MCF 10A (cell line): Measurements from ENCODE around the gene DNMT3L. TPM values are rescaled to one million over a fixed set of nuclear protein-coding genes. Genes with fewer than 3 reads are reported as not detected.
"Not testable (repeated sequence)": the region's sequence is repeated elsewhere in the genome, so short reads cannot be mapped to it uniquely, and the experiment has no call there.

Experiments
- BruUV-seq: library from RNA; stranded (reverse); fragments of 400-500 nt; replicated peaks from 2 replicates; lab custom pipeline; 2021; lab: Mats Ljungman, UMichigan
- CTCF ChIA-PET: fragments of 300-600 bp; sonication (Branson Sonifier 250); formaldehyde crosslinking; extraction: SDS; loops from one replicate; lab custom pipeline; 2021; ENCODE audit warnings: antibody characterized with exemption, inconsistent platforms; lab: Yijun Ruan, JAX
- POLR2A ChIA-PET: fragments of 300-600, 350-650 bp; sonication (Branson Sonifier 250); formaldehyde crosslinking; extraction: SDS; loops from one replicate; lab custom pipeline; 2020; ENCODE audit warnings: antibody characterized with exemption, inconsistent platforms; lab: Yijun Ruan, JAX
- DNase-seq: peaks from one replicate; pipeline ENCODE4 v3.0.0-alpha.2; 2018; ENCODE audit not compliant: unreplicated experiment
- H3K27ac Mint-ChIP-seq: one replicate; pipeline ENCODE4 v1.8.0; 2022; ENCODE audit warnings: mild to moderate bottlenecking, low read depth, mixed read lengths; ENCODE audit not compliant: unreplicated experiment
- H3K27me3 Mint-ChIP-seq: one replicate; pipeline ENCODE4 v1.8.0; 2022; ENCODE audit warnings: mixed read lengths; ENCODE audit not compliant: insufficient read depth, unreplicated experiment
- H3K36me3 Mint-ChIP-seq: one replicate; pipeline ENCODE4 v1.8.0; 2022; ENCODE audit warnings: mild to moderate bottlenecking, moderate library complexity, mixed read lengths; ENCODE audit not compliant: insufficient read depth, unreplicated experiment
- H3K4me1 Mint-ChIP-seq: one replicate; pipeline ENCODE4 v1.8.0; 2022; ENCODE audit warnings: mixed read lengths; ENCODE audit not compliant: insufficient read depth, unreplicated experiment
- H3K4me3 Mint-ChIP-seq: one replicate; pipeline ENCODE4 v1.8.0; 2022; ENCODE audit warnings: mild to moderate bottlenecking, moderate library complexity, mixed read lengths; ENCODE audit not compliant: unreplicated experiment
- H3K9me3 Mint-ChIP-seq: one replicate; pipeline ENCODE4 v1.8.0; 2022; ENCODE audit warnings: mixed read lengths; ENCODE audit not compliant: unreplicated experiment
- CTCF ChIP-seq: fragments of 200-600 bp; IDR thresholded peaks from one replicate; pipeline ENCODE4 v1.8.0; 2022; ENCODE audit warnings: antibody characterized with exemption, mild to moderate bottlenecking; ENCODE audit not compliant: unreplicated experiment
- intact Hi-C: fragments of 100-400 bp; cut with micrococcal nuclease; formaldehyde crosslinking; loops from 2 replicates; pipeline ENCODE4 v1.14.1; 2022
- total RNA-seq: library from RNA; stranded (reverse); gene quantifications from 2 replicates; pipeline ENCODE4 v1.2.3, GENCODE V29; 2022

Gene DNMT3L
- total RNA-seq, 1 experiment from 2014 or later: not detected

GRCh38 chr21:44255511-44255981, 6.2 kb downstream of the DNMT3L start:
- Mint-ChIP-seq H3K36me3 (no peaks in the 10 kb centered on the region), H3K4me3 (no peak overlapping the region), H3K27me3 (peaks cover 20% of the 10 kb centered on the region), H3K27ac (no peak overlapping the region), H3K4me1 (peaks cover 10% of the 10 kb centered on the region), H3K9me3 (no peaks in the 10 kb centered on the region)
- intact Hi-C loops: no loop called here
- TF ChIP-seq CTCF: no peak
- ChIA-PET CTCF (no interaction called here), POLR2A (no interaction called here)
- BruUV-seq: no TSS peak
- no peak for DNase-seq

- no peaks in the 10 kb centered on the region for H3K36me3 Mint-ChIP-seq
- H3K27me3 Mint-ChIP-seq: peaks cover 6% of the 10 kb centered on the region
- no peak overlapping the region for H3K27ac Mint-ChIP-seq
- BruUV-seq: no TSS peak
- POLR2A ChIA-PET: interaction anchor here (0.6 kb wide), 1 partner anchor 15 kb away, joined by 4 read pairs; no protein-coding TSS in a partner anchor
- no peak for DNase-seq
- H3K9me3 Mint-ChIP-seq: no peaks in the 10 kb centered on the region
- CTCF ChIA-PET: no interaction called here
- no peak overlapping the region for H3K4me3 Mint-ChIP-seq
- TF ChIP-seq CTCF: no peak
- H3K4me1 Mint-ChIP-seq: peaks cover 6% of the 10 kb centered on the region
- intact Hi-C loops: no loop called here
Measured at GRCh38 chr21:44253832-44254710, 7.6 kb downstream of the DNMT3L start.

GRCh38 chr21:44249204-44250037, 12.3 kb downstream of the DNMT3L start:
- intact Hi-C loops, H3K4me3 Mint-ChIP-seq: not testable (repeated sequence)

GRCh38 chr21:44247904-44248303, 13.8 kb downstream of the DNMT3L start:
- H3K27me3 Mint-ChIP-seq, POLR2A ChIA-PET, H3K4me3 Mint-ChIP-seq, intact Hi-C loops, CTCF ChIA-PET, H3K4me1 Mint-ChIP-seq, H3K9me3 Mint-ChIP-seq, BruUV-seq, H3K27ac Mint-ChIP-seq, DNase-seq, H3K36me3 Mint-ChIP-seq: not testable (repeated sequence)

More at GRCh38 chr21:44249204-44250037, 12.3 kb downstream of the DNMT3L start:
- H3K36me3 Mint-ChIP-seq, POLR2A ChIA-PET, H3K27ac Mint-ChIP-seq, DNase-seq, H3K9me3 Mint-ChIP-seq, H3K27me3 Mint-ChIP-seq, BruUV-seq, CTCF ChIA-PET, H3K4me1 Mint-ChIP-seq: not testable (repeated sequence)

- DNase-seq, CTCF ChIA-PET, H3K36me3 Mint-ChIP-seq, H3K27me3 Mint-ChIP-seq, H3K9me3 Mint-ChIP-seq, H3K27ac Mint-ChIP-seq, BruUV-seq, H3K4me3 Mint-ChIP-seq, intact Hi-C loops, POLR2A ChIA-PET, H3K4me1 Mint-ChIP-seq: not testable (repeated sequence)
Measured at GRCh38 chr21:44243980-44244379, 17.7 kb downstream of the DNMT3L start.

- BruUV-seq, H3K4me3 Mint-ChIP-seq, POLR2A ChIA-PET, H3K36me3 Mint-ChIP-seq, DNase-seq, H3K9me3 Mint-ChIP-seq, H3K4me1 Mint-ChIP-seq, intact Hi-C loops, H3K27me3 Mint-ChIP-seq, CTCF ChIA-PET, H3K27ac Mint-ChIP-seq: not testable (repeated sequence)
Measured at GRCh38 chr21:44241281-44241680, 20.4 kb downstream of the DNMT3L start.

- CTCF ChIA-PET, H3K4me1 Mint-ChIP-seq, BruUV-seq, intact Hi-C loops, H3K9me3 Mint-ChIP-seq, H3K27me3 Mint-ChIP-seq, H3K4me3 Mint-ChIP-seq, H3K36me3 Mint-ChIP-seq, DNase-seq, POLR2A ChIA-PET, H3K27ac Mint-ChIP-seq: not testable (repeated sequence)
Measured at GRCh38 chr21:44240842-44241241, 20.9 kb downstream of the DNMT3L start, which contains the start of gene ICOSLG. ICOSLG (minus strand) TSS chr21:44240943; CDS start chr21:44240817, 126 bp downstream.
